CD4-positive, alpha-beta T cell (primary cell): Measurements from ENCODE around the gene MINDY4B. TPM values are rescaled to one million over a fixed set of nuclear protein-coding genes. Genes with fewer than 3 reads are reported as not detected.

Experiments used
- ATAC-seq: fragments of 200-7000 bp; cut with Tn5 transposase; one replicate; pipeline ENCODE4 v1.10.0; 2022; ENCODE audit warnings: mild to moderate bottlenecking; ENCODE audit not compliant: poor library complexity
- CTCF ChIA-PET: fragments of 350-600 bp; sonication (Branson Sonifier 250); formaldehyde crosslinking; loops from one replicate; lab custom pipeline; 2021; ENCODE audit warnings: antibody characterized with exemption, inconsistent platforms; lab: Charles Lee
- POLR2A ChIA-PET: fragments of 350-600 bp; sonication (Branson Sonifier 250); formaldehyde crosslinking; loops from one replicate; lab custom pipeline; 2021; ENCODE audit warnings: antibody characterized with exemption, inconsistent platforms; lab: Charles Lee
- DNase-seq, 14 experiments: peaks; one replicate each; pipeline ENCODE4 v3.0.0-alpha.2; 2013 to 2020; ENCODE audit warnings: mixed read lengths in 2 of 14
- H3K27ac ChIP-seq, 2 donors: one replicate each; pipeline versions ENCODE4 v1.5.1 to v1.7.0; 2013; ENCODE audit warnings: low read length in 2 of 2, low read depth in 1 of 2, mild to moderate bottlenecking in 1 of 2
- H3K27me3 ChIP-seq, 2 experiments: 1 replicate in 1 of 2; 2 replicates in 1 of 2; pipeline versions ENCODE4 v1.6.1 to v1.7.0; 2013; ENCODE audit warnings: low read length in 2 of 2, control low read depth in 1 of 2, mild to moderate bottlenecking in 1 of 2, moderate library complexity in 1 of 2; ENCODE audit not compliant: insufficient read depth in 2 of 2, control insufficient read depth in 1 of 2
- H3K36me3 ChIP-seq: one replicate; pipeline ENCODE4 v1.6.1; 2013; ENCODE audit warnings: low read length, control low read depth; ENCODE audit not compliant: insufficient read depth
- H3K4me1 ChIP-seq: one replicate; pipeline ENCODE4 v1.6.1; 2013; ENCODE audit warnings: low read length, control low read depth; ENCODE audit not compliant: insufficient read depth
- H3K4me3 ChIP-seq: one replicate; pipeline ENCODE4 v1.5.1; 2013; ENCODE audit warnings: mild to moderate bottlenecking, low read length, moderate library complexity
- H3K9me3 ChIP-seq, 2 experiments: 1 replicate in 1 of 2; 2 replicates in 1 of 2; pipeline versions ENCODE4 v1.6.1 to v1.7.0; 2013; ENCODE audit warnings: low read length in 2 of 2, mild to moderate bottlenecking in 2 of 2, control low read depth in 1 of 2, moderate library complexity in 1 of 2; ENCODE audit not compliant: control insufficient read depth in 1 of 2, insufficient read depth in 1 of 2
- H3K27ac Mint-ChIP-seq: one replicate; pipeline ENCODE4 v1.8.0; 2020; ENCODE audit warnings: mixed read lengths
- H3K27me3 Mint-ChIP-seq: one replicate; pipeline ENCODE4 v1.8.0; 2021; ENCODE audit warnings: mixed read lengths
- H3K36me3 Mint-ChIP-seq: one replicate; pipeline ENCODE4 v1.8.0; 2021; ENCODE audit warnings: low read depth, mixed read lengths
- H3K4me1 Mint-ChIP-seq: one replicate; pipeline ENCODE4 v1.8.0; 2021; ENCODE audit warnings: low read depth, mixed read lengths
- H3K4me3 Mint-ChIP-seq: one replicate; pipeline ENCODE4 v1.8.0; 2020; ENCODE audit warnings: mild to moderate bottlenecking, mixed read lengths
- H3K9me3 Mint-ChIP-seq: one replicate; pipeline ENCODE4 v1.8.0; 2020; ENCODE audit warnings: mixed read lengths
- intact Hi-C, 2 experiments: fragments of 100-400 bp; cut with DNase I in 1 of 2; cut with micrococcal nuclease in 1 of 2; formaldehyde crosslinking; loops; one replicate each; pipeline versions ENCODE4 v1.15.1 to v1.9.0; 2023 to 2025; cut with DNase I, micrococcal nuclease
- total RNA-seq, 174 experiments: library from RNA in 2 of 174; stranded (reverse) in 2 of 174; gene quantifications; one replicate each; pipeline ENCODE4 v1.2.3 and lab custom pipeline; 2021 to 2026
- TF ChIP-seq, protein P1 (sequence below): fragments of 200-600 bp; IDR thresholded peaks from one replicate; pipeline ENCODE4 v1.8.0; 2022; ENCODE audit warnings: antibody characterized with exemption, mild to moderate bottlenecking

Gene MINDY4B
- total RNA-seq, 2 experiments from 2014 or later, result not detected

DNA sequence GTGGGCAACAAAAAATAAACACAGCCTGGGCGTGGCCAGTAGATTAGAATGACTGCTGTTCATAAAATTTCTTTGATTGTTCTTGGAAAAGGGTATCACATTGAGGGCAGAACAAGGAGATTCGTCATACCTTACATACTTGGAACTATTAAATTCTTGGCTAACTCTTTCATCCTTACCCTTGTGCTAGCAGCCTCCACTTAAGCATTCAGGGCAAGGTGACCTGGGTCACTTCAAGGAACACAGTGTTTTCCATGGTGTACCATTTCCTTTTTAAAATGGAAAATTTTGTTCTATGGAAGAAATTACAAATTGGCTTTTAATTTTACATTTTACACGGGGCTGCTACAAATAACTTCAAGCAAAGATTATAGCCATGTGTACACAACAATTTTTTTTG lies 60.8 kb downstream of the MINDY4B start:
- H3K4me3 Mint-ChIP-seq, result no peak overlapping the region
- H3K27me3 Mint-ChIP-seq, result peaks cover 27% of the 10 kb centered on the region
- H3K4me1 Mint-ChIP-seq, result no peaks in the 10 kb centered on the region
- Histone ChIP-seq H3K36me3 (no peaks in the 10 kb centered on the region), H3K27me3 (peaks cover 8 to 13% of the 10 kb centered on the region in 2 experiments), H3K4me3 (no peak overlapping the region), H3K4me1 (no peaks in the 10 kb centered on the region), H3K27ac (no peak overlapping the region), H3K9me3 (peaks cover 0 to 7% of the 10 kb centered on the region in 2 experiments)
- DNase-seq (no peak), ATAC-seq (no peak)
- ChIA-PET CTCF (no interaction called here), POLR2A (no interaction called here)
- intact Hi-C loops, result no loop called here
- no peaks in the 10 kb centered on the region for H3K9me3 Mint-ChIP-seq
- TF ChIP-seq, protein P1, sequence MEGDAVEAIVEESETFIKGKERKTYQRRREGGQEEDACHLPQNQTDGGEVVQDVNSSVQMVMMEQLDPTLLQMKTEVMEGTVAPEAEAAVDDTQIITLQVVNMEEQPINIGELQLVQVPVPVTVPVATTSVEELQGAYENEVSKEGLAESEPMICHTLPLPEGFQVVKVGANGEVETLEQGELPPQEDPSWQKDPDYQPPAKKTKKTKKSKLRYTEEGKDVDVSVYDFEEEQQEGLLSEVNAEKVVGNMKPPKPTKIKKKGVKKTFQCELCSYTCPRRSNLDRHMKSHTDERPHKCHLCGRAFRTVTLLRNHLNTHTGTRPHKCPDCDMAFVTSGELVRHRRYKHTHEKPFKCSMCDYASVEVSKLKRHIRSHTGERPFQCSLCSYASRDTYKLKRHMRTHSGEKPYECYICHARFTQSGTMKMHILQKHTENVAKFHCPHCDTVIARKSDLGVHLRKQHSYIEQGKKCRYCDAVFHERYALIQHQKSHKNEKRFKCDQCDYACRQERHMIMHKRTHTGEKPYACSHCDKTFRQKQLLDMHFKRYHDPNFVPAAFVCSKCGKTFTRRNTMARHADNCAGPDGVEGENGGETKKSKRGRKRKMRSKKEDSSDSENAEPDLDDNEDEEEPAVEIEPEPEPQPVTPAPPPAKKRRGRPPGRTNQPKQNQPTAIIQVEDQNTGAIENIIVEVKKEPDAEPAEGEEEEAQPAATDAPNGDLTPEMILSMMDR, result no peak
- H3K27ac Mint-ChIP-seq, result no peak overlapping the region
- H3K36me3 Mint-ChIP-seq, result no peaks in the 10 kb centered on the region

DNA sequence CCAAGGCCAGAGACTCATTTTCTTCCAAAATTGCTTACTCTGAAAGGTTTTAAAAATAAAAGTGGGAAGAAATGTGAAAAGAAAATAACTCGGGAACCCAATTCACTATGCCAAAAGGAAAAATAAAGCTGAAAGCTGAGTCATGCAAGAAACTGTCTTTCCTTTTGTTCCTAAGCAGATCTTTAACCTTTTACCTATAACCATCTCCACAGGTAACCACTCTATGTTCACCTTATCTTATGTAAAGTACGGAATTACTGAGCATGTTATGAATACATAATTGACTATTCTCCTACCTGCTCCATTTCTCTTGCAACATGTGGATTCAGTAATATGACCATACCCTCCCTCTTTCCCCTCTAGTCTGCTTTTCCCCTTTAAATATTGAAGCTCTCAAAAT lies 62.0 kb downstream of the MINDY4B start:
- Mint-ChIP-seq H3K27ac (no peak overlapping the region), H3K27me3 (peaks cover 38% of the 10 kb centered on the region), H3K36me3 (no peaks in the 10 kb centered on the region), H3K9me3 (no peaks in the 10 kb centered on the region), H3K4me1 (no peaks in the 10 kb centered on the region), H3K4me3 (no peak overlapping the region)
- H3K36me3 ChIP-seq, result no peaks in the 10 kb centered on the region
- no peak for ATAC-seq
- no peak overlapping the region for H3K4me3 ChIP-seq
- H3K27me3 ChIP-seq, result peaks cover 13% of the 10 kb centered on the region in 2 experiments
- intact Hi-C loops, result no loop called here
- no peak overlapping the region for H3K27ac ChIP-seq
- POLR2A ChIA-PET, result no interaction called here
- H3K9me3 ChIP-seq, result peaks cover 0 to 7% of the 10 kb centered on the region in 2 experiments
- CTCF ChIA-PET, result interaction anchor here (1.5 kb wide), 1 partner anchor 12 kb away, joined by 4 read pairs; no protein-coding TSS in a partner anchor
- TF ChIP-seq, protein P1, result no peak
- DNase-seq, result no peak
- H3K4me1 ChIP-seq, result no peaks in the 10 kb centered on the region

DNA sequence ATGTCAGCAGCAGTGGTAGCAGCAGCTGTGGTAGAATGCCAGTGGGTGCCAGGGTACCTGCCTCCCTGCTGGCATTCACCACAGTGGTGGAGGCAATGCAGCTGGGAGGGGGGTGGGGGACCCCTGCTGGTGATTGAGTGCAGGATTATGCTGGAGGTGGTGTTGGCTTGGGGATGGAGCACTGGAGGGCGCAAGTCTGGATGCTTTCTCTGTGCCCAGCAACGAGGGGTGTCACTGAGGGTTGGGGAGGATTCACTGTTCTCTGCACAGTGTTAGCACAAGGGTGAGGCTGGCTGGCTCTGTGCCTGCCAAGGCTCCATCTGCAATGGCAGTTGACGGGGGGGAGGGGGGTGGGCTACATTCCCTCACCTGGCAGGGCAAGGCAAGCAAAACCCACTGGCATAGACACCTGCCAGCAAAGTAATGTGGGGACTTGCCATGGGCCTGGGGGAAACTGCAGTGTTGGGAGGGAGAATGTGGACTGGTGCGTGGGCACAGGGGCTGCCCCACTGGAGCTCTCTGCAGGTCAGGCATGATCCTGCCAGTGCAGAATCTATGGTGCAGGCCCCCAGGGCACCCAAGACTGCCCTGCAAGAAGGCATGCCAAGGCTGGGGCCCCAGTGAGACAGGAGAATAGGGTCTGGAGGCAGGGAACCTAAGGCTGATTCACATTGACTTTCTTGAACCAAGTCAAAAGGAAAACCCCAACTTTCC lies 64.3 kb downstream of the MINDY4B start:
- Histone ChIP-seq H3K27ac (no peak overlapping the region), H3K4me3 (no peak overlapping the region), H3K9me3 (peaks cover 0 to 7% of the 10 kb centered on the region in 2 experiments), H3K4me1 (no peaks in the 10 kb centered on the region), H3K36me3 (no peaks in the 10 kb centered on the region), H3K27me3 (peaks cover 13% of the 10 kb centered on the region in 2 experiments)
- Mint-ChIP-seq H3K4me3 (no peak overlapping the region), H3K4me1 (no peaks in the 10 kb centered on the region), H3K27ac (no peak overlapping the region), H3K9me3 (no peaks in the 10 kb centered on the region), H3K36me3 (no peaks in the 10 kb centered on the region), H3K27me3 (peaks cover 38% of the 10 kb centered on the region)
- intact Hi-C loops, result no loop called here
- ChIA-PET POLR2A (no interaction called here), CTCF (interaction anchor here (0.7 kb wide), 1 partner anchor 76 kb away, joined by 4 read pairs; no protein-coding TSS in a partner anchor)
- DNase-seq (peak in 1 of 14 experiments; percentile 19), ATAC-seq (no peak)
- TF ChIP-seq, protein P1, result no peak
